Tibial nerve (tissue), 4 donors: ENCODE results near the gene ZNF557. TPM values are rescaled to one million over a fixed set of nuclear protein-coding genes. Genes with fewer than 3 reads are reported as not detected.

Source experiments
- DNase-seq, 2 donors: peaks; one replicate each; pipeline ENCODE4 v3.0.0-alpha.2; 2019; ENCODE audit warnings: low spot score in 2 of 2
- H3K27ac ChIP-seq, 4 donors: fragments of 200-600 bp; sonication (generic) in 3 of 4; one replicate each; pipeline ENCODE4 v1.5.1; 2017 to 2019; ENCODE audit warnings: mild to moderate bottlenecking in 1 of 4
- H3K27me3 ChIP-seq, 2 donors: fragments of 200-600 bp; sonication (generic) in 1 of 2; one replicate each; pipeline versions ENCODE4 v1.5.1 to v1.6.0; 2017 to 2019
- H3K36me3 ChIP-seq, 3 donors: fragments of 200-600 bp; sonication (generic); one replicate each; pipeline ENCODE4 v1.5.1; 2018 to 2019
- H3K4me1 ChIP-seq, 4 donors: fragments of 200-600 bp; sonication (generic) in 3 of 4; one replicate each; pipeline ENCODE4 v1.5.1; 2017 to 2019
- H3K4me3 ChIP-seq, 4 donors: fragments of 200-600 bp; sonication (generic) in 3 of 4; one replicate each; pipeline ENCODE4 v1.5.1; 2017 to 2019; ENCODE audit warnings: mild to moderate bottlenecking in 1 of 4, moderate library complexity in 1 of 4
- H3K9me3 ChIP-seq, 4 donors: fragments of 200-600 bp; sonication (generic) in 3 of 4; one replicate each; pipeline ENCODE4 v1.5.1; 2017 to 2019
- EP300 ChIP-seq, 2 donors: sonication (generic); formaldehyde crosslinking; IDR thresholded peaks; one replicate each; pipeline ENCODE4 v1.6.1; 2017; ENCODE audit warnings: antibody characterized with exemption in 2 of 2, mild to moderate bottlenecking in 1 of 2
- POLR2A ChIP-seq, 2 donors: fragments of 450-650 bp; IDR thresholded peaks; one replicate each; pipeline ENCODE4 v1.6.1; 2017; ENCODE audit warnings: antibody characterized with exemption in 2 of 2, mild to moderate bottlenecking in 2 of 2, moderate library complexity in 2 of 2
- WGBS, 2 donors: methylation state at CpG; one replicate each; pipeline ENCODE4 v1.1.5; 2018; 5-methylcytosine and 5-hydroxymethylcytosine counted together
- total RNA-seq, 4 donors: library from RNA; depleted of rRNA; stranded (reverse); fragments of >200 nt; gene quantifications; one replicate each; pipeline ENCODE4 v1.1.0, GENCODE V29; 2016
- TF ChIP-seq, protein P1 (sequence below), 5 experiments: fragments of 200-600 bp in 3 of 5; fragments of 450-650 bp in 2 of 5; sonication (generic) in 3 of 5; IDR thresholded peaks; one replicate each; pipeline ENCODE4 v1.5.1; 2016 to 2019; ENCODE audit warnings: antibody characterized with exemption in 5 of 5, mild to moderate bottlenecking in 3 of 5, moderate library complexity in 2 of 5

The ZNF557 gene
- total RNA-seq, 4 donors from 2014 or later, result 7.3 to 14.6 (median 9.8) TPM

DNA sequence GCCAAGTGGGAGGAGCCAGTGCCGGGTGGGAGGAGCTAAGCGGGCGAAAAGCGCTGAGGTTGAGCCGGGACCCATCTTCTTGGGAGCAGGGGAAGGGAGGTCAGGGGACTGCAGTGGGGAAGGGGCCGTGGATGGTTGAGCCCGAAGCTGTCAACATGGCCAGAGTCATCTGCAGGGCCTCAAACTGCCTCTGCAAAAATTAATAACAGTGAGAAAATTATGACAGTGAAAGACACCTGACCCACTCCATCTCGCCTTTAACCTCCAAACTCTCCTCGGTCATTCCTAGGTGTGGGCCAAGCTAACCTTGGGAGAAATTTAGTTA is 30.1 kb downstream of the ZNF557 start:
- Histone ChIP-seq H3K36me3 (peaks cover 0 to 22% (median 0%) of the 10 kb centered on the region in 3 donors), H3K27ac (peak overlapping the region; percentile 80 to 99 (median 94)), H3K27me3 (no peaks in the 10 kb centered on the region), H3K4me3 (peak overlapping the region; percentile 42 to 72 (median 61)), H3K4me1 (peaks cover 0 to 6% (median 0%) of the 10 kb centered on the region in 4 donors), H3K9me3 (peaks cover 0 to 34% (median 3%) of the 10 kb centered on the region in 4 donors)
- TF ChIP-seq EP300 (IDR thresholded peaks at IDR 0.05), result no peak
- TF ChIP-seq, protein P1, sequence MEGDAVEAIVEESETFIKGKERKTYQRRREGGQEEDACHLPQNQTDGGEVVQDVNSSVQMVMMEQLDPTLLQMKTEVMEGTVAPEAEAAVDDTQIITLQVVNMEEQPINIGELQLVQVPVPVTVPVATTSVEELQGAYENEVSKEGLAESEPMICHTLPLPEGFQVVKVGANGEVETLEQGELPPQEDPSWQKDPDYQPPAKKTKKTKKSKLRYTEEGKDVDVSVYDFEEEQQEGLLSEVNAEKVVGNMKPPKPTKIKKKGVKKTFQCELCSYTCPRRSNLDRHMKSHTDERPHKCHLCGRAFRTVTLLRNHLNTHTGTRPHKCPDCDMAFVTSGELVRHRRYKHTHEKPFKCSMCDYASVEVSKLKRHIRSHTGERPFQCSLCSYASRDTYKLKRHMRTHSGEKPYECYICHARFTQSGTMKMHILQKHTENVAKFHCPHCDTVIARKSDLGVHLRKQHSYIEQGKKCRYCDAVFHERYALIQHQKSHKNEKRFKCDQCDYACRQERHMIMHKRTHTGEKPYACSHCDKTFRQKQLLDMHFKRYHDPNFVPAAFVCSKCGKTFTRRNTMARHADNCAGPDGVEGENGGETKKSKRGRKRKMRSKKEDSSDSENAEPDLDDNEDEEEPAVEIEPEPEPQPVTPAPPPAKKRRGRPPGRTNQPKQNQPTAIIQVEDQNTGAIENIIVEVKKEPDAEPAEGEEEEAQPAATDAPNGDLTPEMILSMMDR (IDR thresholded peaks at IDR 0.05), result no peak
- TF ChIP-seq POLR2A (IDR thresholded peaks at IDR 0.05), result no peak
- WGBS, 2 donors, result 8 to 12% methylated on average over 9 of the region's 9 CpGs
- DNase-seq, result no peak

DNA sequence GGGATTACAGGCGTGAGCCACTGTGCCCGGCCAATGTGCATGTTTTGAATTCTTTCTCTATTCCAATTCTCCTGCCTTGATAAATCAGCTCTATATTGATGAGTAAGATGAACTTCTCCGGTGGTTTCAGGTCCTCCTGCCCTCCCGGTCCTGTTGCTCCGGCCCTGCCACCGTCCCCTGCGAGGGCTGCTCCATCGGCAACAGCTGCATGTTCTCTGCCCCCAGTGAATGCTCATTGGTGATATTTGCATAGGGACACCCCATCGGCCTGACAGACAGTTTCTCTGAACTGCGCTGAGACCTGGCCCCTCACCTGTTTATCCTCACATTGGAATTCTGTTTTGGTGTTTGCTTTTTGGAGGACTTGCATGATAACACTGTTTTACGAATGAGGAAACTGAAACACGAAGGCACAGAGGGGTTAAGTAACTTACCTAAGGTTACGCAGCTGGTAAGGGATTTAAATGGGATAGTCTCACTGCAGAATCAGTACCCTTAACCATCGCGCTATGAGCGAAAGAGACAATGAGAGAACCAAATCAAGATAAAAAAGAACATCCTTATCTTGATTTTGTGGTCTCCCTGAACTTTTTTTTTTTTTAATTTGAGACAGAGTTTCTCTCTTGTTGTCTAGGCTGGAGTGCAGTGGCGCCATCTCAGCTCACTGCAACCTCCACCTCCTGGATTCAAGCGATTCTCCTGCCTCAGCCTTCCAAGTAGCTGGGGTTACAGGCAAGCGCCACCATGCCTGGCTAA is 32.2 kb downstream of the ZNF557 start:
- Histone ChIP-seq H3K4me1 (peaks cover 0 to 6% (median 0%) of the 10 kb centered on the region in 4 donors), H3K36me3 (peaks cover 0 to 1% (median 0%) of the 10 kb centered on the region in 3 donors), H3K27me3 (no peaks in the 10 kb centered on the region), H3K27ac (no peak overlapping the region), H3K4me3 (no peak overlapping the region), H3K9me3 (peaks cover 0 to 13% (median 0%) of the 10 kb centered on the region in 4 donors)
- no peak for TF ChIP-seq EP300 (IDR thresholded peaks at IDR 0.05)
- TF ChIP-seq, protein P1 (IDR thresholded peaks at IDR 0.05), result no peak
- no peak for TF ChIP-seq POLR2A (IDR thresholded peaks at IDR 0.05)
- 76% methylated on average over 19 of the region's 19 CpGs for WGBS, 2 donors
- DNase-seq, result no peak

DNA sequence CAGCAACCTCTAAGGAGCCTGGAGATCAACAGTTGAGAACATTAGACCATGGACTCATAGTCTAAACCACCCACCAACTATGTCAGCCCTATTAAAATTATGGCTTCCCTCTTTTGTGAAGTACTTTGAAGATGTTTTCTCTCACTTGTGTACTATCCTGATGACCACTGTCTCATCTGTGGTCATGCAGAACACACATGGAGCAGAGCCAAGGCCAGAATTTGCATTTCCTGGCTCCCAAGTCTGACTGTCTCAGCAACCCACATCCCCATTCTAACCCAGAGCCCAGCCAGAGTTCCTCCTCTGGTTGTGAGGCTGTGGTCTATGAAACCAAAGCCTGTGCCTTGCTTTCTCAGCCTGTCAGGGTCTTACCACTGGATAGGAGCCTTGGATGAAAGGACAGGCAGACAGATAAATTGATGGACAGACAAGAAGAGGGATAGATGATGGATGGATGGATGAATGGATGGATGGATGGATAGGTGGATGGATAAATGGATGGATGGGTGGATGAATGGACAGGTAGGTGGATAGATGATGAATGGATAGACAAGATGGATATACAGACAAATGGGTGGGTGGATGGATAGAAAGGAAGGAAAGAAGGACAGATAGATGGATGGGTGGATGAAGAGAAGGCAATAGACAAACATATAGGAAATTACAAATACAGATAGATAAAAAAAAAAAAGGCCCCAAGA is 35.4 kb downstream of the ZNF557 start:
- H3K9me3 ChIP-seq, result no peaks in the 10 kb centered on the region
- TF ChIP-seq POLR2A (IDR thresholded peaks at IDR 0.05) (no peak), EP300 (IDR thresholded peaks at IDR 0.05) (no peak)
- TF ChIP-seq, protein P1 (IDR thresholded peaks at IDR 0.05), result no peak
- H3K4me3 ChIP-seq, result no peak overlapping the region
- H3K36me3 ChIP-seq, result no peaks in the 10 kb centered on the region
- peaks cover 0 to under 1% (median 0%) of the 10 kb centered on the region in 4 donors for H3K4me1 ChIP-seq
- H3K27me3 ChIP-seq, result no peaks in the 10 kb centered on the region
- no peak overlapping the region for H3K27ac ChIP-seq
- DNase-seq, result no peak

DNA sequence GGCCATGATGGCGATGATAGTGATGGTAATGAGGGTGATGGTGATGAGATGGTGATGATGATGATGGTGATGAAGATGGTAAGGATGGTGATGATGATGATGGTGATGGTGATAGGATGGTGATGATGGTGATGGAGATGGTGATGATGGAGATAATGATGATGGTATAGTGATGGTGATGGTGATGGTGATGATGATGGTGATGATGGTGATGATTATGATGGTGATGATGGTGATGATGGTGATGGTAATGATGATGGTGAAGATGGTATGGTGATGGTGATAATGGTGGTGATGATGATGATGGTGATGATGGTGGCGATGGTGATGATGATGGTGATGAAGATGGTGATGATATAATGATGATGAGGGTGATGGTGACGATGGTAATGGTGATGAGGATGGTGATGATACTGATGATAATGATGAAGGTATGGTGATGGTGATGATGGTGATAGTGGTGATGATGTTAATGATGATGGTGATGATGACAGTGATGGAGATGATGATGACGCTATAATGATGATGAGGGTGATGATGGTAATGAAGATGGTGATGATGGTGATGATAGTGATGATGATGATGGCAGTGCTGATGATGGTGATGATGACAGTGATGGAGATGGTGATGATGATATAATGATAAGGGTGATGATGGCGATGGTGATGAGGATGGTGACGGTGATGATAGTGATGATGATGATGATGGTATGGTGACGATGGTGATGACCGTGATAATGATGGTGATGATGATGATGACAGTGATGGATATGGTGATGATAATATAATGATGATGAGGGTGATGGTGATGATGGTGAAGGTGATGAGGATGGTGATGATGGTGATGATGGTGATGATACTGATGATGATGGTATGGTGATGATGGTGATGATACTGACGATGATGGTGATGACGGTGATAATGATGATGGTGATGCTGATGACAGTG is 37.5 kb downstream of the ZNF557 start:
- no peaks in the 10 kb centered on the region for H3K4me1 ChIP-seq
- H3K36me3 ChIP-seq, result no peaks in the 10 kb centered on the region
- H3K27me3 ChIP-seq, result no peaks in the 10 kb centered on the region
- no peak overlapping the region for H3K4me3 ChIP-seq
- 82 to 86% methylated on average over 10 of the region's 10 CpGs for WGBS, 2 donors
- TF ChIP-seq EP300 (IDR thresholded peaks at IDR 0.05) (no peak), POLR2A (IDR thresholded peaks at IDR 0.05) (no peak)
- TF ChIP-seq, protein P1 (IDR thresholded peaks at IDR 0.05), result no peak
- no peaks in the 10 kb centered on the region for H3K9me3 ChIP-seq
- no peak overlapping the region for H3K27ac ChIP-seq
- DNase-seq, result no peak
